ENCODE data around the gene ZHX3. TPM values are rescaled to one million over a fixed set of nuclear protein-coding genes. Genes with fewer than 3 reads are reported as not detected.

The ZHX3 gene
- total RNA-seq, 1 donor from 2014 or later = 16.3 TPM

DNA sequence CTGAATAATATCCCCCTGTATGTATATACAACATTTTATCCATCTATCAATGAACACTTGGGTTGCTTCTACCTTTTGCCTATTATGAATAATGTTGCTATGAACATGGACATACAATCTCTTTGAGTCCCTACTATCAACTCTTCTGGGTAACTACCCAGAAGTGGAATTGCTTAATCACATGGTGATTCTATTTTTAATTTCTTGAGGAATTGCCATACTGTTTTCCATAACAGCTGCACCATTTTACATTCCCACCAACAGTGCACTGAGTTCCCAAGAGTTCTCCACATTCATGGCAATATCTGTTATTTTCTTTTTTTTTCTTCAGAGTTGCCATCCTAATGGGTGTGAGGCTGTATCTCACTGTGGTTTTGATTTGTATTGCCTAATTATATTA is 88.3 kb downstream of the ZHX3 start:
- DNase-seq (ENCODE audit: extremely low spot score, unreplicated experiment) = no peak
- H3K27ac Mint-ChIP-seq = no peak overlapping the region
- no peaks in the 10 kb centered on the region for H3K27me3 Mint-ChIP-seq
- H3K36me3 Mint-ChIP-seq = no peaks in the 10 kb centered on the region
- TF ChIP-seq, protein P1, sequence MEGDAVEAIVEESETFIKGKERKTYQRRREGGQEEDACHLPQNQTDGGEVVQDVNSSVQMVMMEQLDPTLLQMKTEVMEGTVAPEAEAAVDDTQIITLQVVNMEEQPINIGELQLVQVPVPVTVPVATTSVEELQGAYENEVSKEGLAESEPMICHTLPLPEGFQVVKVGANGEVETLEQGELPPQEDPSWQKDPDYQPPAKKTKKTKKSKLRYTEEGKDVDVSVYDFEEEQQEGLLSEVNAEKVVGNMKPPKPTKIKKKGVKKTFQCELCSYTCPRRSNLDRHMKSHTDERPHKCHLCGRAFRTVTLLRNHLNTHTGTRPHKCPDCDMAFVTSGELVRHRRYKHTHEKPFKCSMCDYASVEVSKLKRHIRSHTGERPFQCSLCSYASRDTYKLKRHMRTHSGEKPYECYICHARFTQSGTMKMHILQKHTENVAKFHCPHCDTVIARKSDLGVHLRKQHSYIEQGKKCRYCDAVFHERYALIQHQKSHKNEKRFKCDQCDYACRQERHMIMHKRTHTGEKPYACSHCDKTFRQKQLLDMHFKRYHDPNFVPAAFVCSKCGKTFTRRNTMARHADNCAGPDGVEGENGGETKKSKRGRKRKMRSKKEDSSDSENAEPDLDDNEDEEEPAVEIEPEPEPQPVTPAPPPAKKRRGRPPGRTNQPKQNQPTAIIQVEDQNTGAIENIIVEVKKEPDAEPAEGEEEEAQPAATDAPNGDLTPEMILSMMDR (conservative IDR thresholded peaks at IDR 0.05) = no peak
- peaks cover 22% of the 10 kb centered on the region for H3K4me1 Mint-ChIP-seq (ENCODE audit: unreplicated experiment)
- H3K9me3 Mint-ChIP-seq = no peaks in the 10 kb centered on the region
- H3K4me3 Mint-ChIP-seq = no peak overlapping the region

DNA sequence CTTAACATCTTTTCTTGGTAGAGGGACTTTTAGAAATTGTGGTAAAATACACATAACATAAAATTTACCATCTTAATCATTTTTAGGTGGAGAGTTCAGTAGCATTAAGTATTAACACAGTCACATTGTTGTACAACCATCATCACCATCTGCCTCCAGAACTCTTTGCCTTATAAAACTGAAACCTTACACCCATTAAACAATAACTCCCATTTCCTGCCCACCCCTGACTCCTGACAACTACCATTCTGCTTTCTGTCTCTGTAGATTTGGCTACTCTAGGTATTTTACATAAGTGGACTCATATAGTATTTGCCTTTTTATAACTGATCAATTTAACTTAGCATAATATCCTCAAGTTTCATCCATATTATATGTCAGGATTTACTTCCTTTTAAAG is 88.7 kb downstream of the ZHX3 start:
- Mint-ChIP-seq H3K27me3 (no peaks in the 10 kb centered on the region), H3K36me3 (no peaks in the 10 kb centered on the region), H3K4me3 (no peak overlapping the region), H3K9me3 (no peaks in the 10 kb centered on the region), H3K27ac (no peak overlapping the region), H3K4me1 (ENCODE audit: unreplicated experiment) (peaks cover 21% of the 10 kb centered on the region)
- DNase-seq (ENCODE audit: extremely low spot score, unreplicated experiment) = no peak
- TF ChIP-seq, protein P1 (conservative IDR thresholded peaks at IDR 0.05) = no peak

DNA sequence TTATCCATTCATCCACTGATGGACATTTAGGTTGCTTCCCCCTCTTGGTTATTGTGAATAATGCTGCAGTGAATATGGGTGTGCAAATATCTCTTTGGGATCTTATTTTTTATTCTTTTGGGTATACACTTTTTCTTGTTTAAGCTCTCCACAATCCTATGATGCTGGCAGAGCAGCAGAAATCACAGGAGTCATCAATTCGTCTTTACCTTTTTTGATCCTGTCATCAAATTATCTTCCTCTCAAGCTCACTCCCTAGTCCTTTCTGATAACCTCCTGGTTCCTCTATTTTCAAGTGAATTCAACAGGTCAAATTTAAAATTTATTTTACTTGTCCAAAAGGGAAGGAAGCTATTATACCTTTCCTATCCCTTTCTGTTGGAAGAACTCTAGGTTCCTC is 91.1 kb downstream of the ZHX3 start:
- Mint-ChIP-seq H3K4me1 (ENCODE audit: unreplicated experiment) (peaks cover 25% of the 10 kb centered on the region), H3K4me3 (no peak overlapping the region), H3K9me3 (no peaks in the 10 kb centered on the region), H3K36me3 (no peaks in the 10 kb centered on the region), H3K27me3 (no peaks in the 10 kb centered on the region), H3K27ac (no peak overlapping the region)
- DNase-seq (ENCODE audit: extremely low spot score, unreplicated experiment) = no peak
- TF ChIP-seq, protein P1 (conservative IDR thresholded peaks at IDR 0.05) = no peak

DNA sequence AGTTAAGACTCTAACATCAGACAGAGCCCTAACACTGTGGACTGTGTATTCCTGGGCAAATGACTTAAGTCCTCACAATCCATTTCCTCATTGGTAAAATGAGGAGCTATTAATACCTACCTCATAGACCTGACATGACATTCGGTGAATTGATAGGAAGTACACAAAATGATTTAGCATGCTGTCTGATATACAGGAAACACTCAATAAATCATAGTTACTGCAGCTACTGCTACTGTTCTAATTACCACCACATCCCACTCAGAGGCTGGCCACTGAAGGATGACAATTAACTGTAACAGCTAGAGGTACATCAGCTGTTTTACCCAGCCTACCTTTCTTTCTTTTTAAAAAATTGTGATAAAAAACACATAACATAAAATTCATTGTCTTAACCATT is 92.4 kb downstream of the ZHX3 start:
- Mint-ChIP-seq H3K27me3 (no peaks in the 10 kb centered on the region), H3K9me3 (no peaks in the 10 kb centered on the region), H3K36me3 (no peaks in the 10 kb centered on the region), H3K4me1 (ENCODE audit: unreplicated experiment) (peaks cover 25% of the 10 kb centered on the region), H3K4me3 (no peak overlapping the region), H3K27ac (no peak overlapping the region)
- DNase-seq (ENCODE audit: extremely low spot score, unreplicated experiment) = no peak
- TF ChIP-seq, protein P1 (conservative IDR thresholded peaks at IDR 0.05) = no peak

DNA sequence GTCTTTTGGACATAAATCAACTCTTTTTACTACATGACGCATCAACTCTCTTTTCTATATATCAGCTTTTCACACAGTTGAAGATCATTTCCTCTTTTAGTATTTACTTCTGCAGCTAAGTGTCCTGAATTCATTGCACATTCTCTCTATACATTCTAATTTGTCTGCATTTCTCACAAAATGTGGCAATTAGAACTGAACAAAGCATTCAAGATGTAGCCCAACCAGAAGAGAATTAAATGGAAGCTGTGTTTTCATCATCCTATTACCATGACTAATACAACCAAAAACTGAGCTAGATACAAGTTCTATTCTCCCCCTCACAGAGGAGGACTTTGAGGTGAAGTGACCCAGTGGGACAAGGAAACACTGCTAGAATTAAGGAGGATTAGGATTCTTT is 93.2 kb downstream of the ZHX3 start:
- no peak overlapping the region for H3K27ac Mint-ChIP-seq
- H3K4me1 Mint-ChIP-seq (ENCODE audit: unreplicated experiment) = peaks cover 25% of the 10 kb centered on the region
- no peaks in the 10 kb centered on the region for H3K27me3 Mint-ChIP-seq
- H3K4me3 Mint-ChIP-seq = no peak overlapping the region
- TF ChIP-seq, protein P1 (conservative IDR thresholded peaks at IDR 0.05) = no peak
- H3K36me3 Mint-ChIP-seq = no peaks in the 10 kb centered on the region
- DNase-seq (ENCODE audit: extremely low spot score, unreplicated experiment) = no peak
- no peaks in the 10 kb centered on the region for H3K9me3 Mint-ChIP-seq

DNA sequence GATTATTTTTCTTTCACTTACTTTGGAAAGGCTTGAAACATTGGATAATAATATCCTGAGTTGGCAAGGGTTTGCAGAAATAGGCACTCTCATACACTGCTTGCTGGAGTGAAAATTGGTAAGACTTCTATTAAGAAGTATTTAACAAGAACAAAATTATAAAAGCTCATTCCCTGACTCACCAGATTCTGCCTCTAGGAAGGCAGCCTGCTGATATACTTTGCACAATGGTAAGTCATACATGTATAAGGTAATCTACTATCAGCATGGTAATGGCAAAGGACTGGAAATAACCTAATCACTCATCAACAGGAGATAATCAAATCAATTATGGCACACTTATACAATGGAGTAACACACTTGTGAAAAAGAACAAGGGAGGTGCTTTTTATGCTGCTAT is 94.4 kb downstream of the ZHX3 start:
- DNase-seq (ENCODE audit: extremely low spot score, unreplicated experiment) = no peak
- Mint-ChIP-seq H3K27me3 (no peaks in the 10 kb centered on the region), H3K36me3 (no peaks in the 10 kb centered on the region), H3K27ac (no peak overlapping the region), H3K4me3 (no peak overlapping the region), H3K9me3 (no peaks in the 10 kb centered on the region), H3K4me1 (ENCODE audit: unreplicated experiment) (peaks cover 18% of the 10 kb centered on the region)
- TF ChIP-seq, protein P1 (conservative IDR thresholded peaks at IDR 0.05) = no peak

Measured in type B pancreatic cell (in vitro differentiated cells).